DOHH2 (cell line): ENCODE data around the gene KLHDC8A.

ENCODE experiments used
- H3F3A ChIP-seq: fragments of 200-600 bp; sonication (generic), shearing (Covaris generic); 2 replicates; pipeline ENCODE4 v1.6.0; 2016; ENCODE audit warnings: antibody characterized with exemption, mild to moderate bottlenecking; ENCODE audit not compliant: control insufficient read depth, insufficient read depth
- H3K27ac ChIP-seq: fragments of 200-600 bp; sonication (generic); 2 replicates; pipeline ENCODE4 v1.5.1; 2014; ENCODE audit warnings: low read depth, mild to moderate bottlenecking, low read length, moderate library complexity
- H3K27me3 ChIP-seq: fragments of 200-600 bp; sonication (generic); 2 replicates; pipeline ENCODE4 v1.6.1; 2014; ENCODE audit warnings: mild to moderate bottlenecking, low read length, mixed read lengths; ENCODE audit not compliant: control insufficient read depth
- H3K36me3 ChIP-seq: fragments of 200-600 bp; sonication (generic); 2 replicates; pipeline ENCODE4 v1.6.1; 2014; ENCODE audit warnings: mild to moderate bottlenecking, low read length, moderate library complexity, mixed read lengths; ENCODE audit not compliant: control insufficient read depth
- H3K4me1 ChIP-seq: fragments of 200-600 bp; sonication (generic); 2 replicates; pipeline ENCODE4 v1.6.1; 2014; ENCODE audit warnings: mild to moderate bottlenecking, low read length, mixed read lengths; ENCODE audit not compliant: control insufficient read depth
- H3K4me2 ChIP-seq: fragments of 200-600 bp; sonication (generic); 2 replicates; pipeline ENCODE4 v1.6.0; 2014; ENCODE audit warnings: mild to moderate bottlenecking, low read length, moderate library complexity
- H3K4me3 ChIP-seq: fragments of 200-600 bp; sonication (generic); 2 replicates; pipeline ENCODE4 v1.5.1; 2014; ENCODE audit warnings: mild to moderate bottlenecking, low read length, mixed read lengths
- H3K79me2 ChIP-seq: fragments of 200-600 bp; sonication (generic); 2 replicates; pipeline ENCODE4 v1.6.1; 2014; ENCODE audit warnings: mild to moderate bottlenecking, low read length, mixed read lengths; ENCODE audit not compliant: control insufficient read depth
- H3K9me2 ChIP-seq: fragments of 200-600 bp; sonication (generic); replicated peaks from 2 replicates; pipeline ENCODE4 v1.6.1; 2014; ENCODE audit warnings: mild to moderate bottlenecking, low read length, mixed read lengths; ENCODE audit not compliant: control insufficient read depth
- H3K9me3 ChIP-seq: fragments of 200-600 bp; sonication (generic); 2 replicates; pipeline ENCODE4 v1.6.1; 2014; ENCODE audit warnings: antibody characterized with exemption, low read length, mixed read lengths; ENCODE audit not compliant: control insufficient read depth, insufficient read depth
- H4K20me1 ChIP-seq: fragments of 200-600 bp; sonication (generic); 2 replicates; pipeline ENCODE4 v1.6.0; 2014; ENCODE audit warnings: low read depth, mild to moderate bottlenecking, antibody characterized with exemption, low read length, moderate library complexity; ENCODE audit not compliant: control insufficient read depth, insufficient read depth
- CTCF ChIP-seq: fragments of 200-600 bp; sonication (generic); IDR thresholded peaks from one replicate; pipeline ENCODE4 v1.5.1; 2014; ENCODE audit warnings: antibody characterized with exemption, mild to moderate bottlenecking, low read depth, low read length; ENCODE audit not compliant: poor library complexity, severe bottlenecking
- EZH2phosphoT487 ChIP-seq: fragments of 200-600 bp; sonication (generic); IDR thresholded peaks from 2 replicates; pipeline ENCODE4 v1.6.1; 2017; ENCODE audit warnings: borderline replicate concordance, mild to moderate bottlenecking, antibody characterized with exemption, low read length, moderate library complexity, mixed read lengths

Gene KLHDC8A

GRCh38 chr1:205373798-205374175, 17.1 kb upstream of the KLHDC8A start:
- Histone ChIP-seq H3K4me3 (no peak overlapping the region), H3K9me3 (no peaks in the 10 kb centered on the region), H3K79me2 (no peaks in the 10 kb centered on the region), H3K4me2 (no peak overlapping the region), H3K27me3 (peaks cover 40% of the 10 kb centered on the region), H3K27ac (no peak overlapping the region), H3F3A (no peaks in the 10 kb centered on the region), H3K36me3 (no peaks in the 10 kb centered on the region), H3K9me2 (no peaks in the 10 kb centered on the region), H4K20me1 (no peaks in the 10 kb centered on the region), H3K4me1 (no peaks in the 10 kb centered on the region)
- TF ChIP-seq EZH2phosphoT487 (no peak), CTCF (no peak)

- no peak overlapping the region for H3K27ac ChIP-seq
- no peak overlapping the region for H3K4me3 ChIP-seq
- no peak overlapping the region for H3K4me2 ChIP-seq
- H4K20me1 ChIP-seq, result no peaks in the 10 kb centered on the region
- H3K9me3 ChIP-seq, result no peaks in the 10 kb centered on the region
- no peaks in the 10 kb centered on the region for H3K4me1 ChIP-seq
- TF ChIP-seq CTCF (no peak), EZH2phosphoT487 (no peak)
- H3K36me3 ChIP-seq, result no peaks in the 10 kb centered on the region
- no peaks in the 10 kb centered on the region for H3K79me2 ChIP-seq
- H3F3A ChIP-seq, result no peaks in the 10 kb centered on the region
- peaks cover 38% of the 10 kb centered on the region for H3K27me3 ChIP-seq
- no peaks in the 10 kb centered on the region for H3K9me2 ChIP-seq
Measured at GRCh38 chr1:205373022-205373797, 16.5 kb upstream of the KLHDC8A start.

GRCh38 chr1:205371871-205372660, 15.3 kb upstream of the KLHDC8A start:
- Histone ChIP-seq H3F3A (no peaks in the 10 kb centered on the region), H3K36me3 (no peaks in the 10 kb centered on the region), H3K79me2 (no peaks in the 10 kb centered on the region), H3K4me2 (no peak overlapping the region), H3K9me3 (no peaks in the 10 kb centered on the region), H4K20me1 (no peaks in the 10 kb centered on the region), H3K27ac (no peak overlapping the region), H3K4me3 (no peak overlapping the region), H3K9me2 (no peaks in the 10 kb centered on the region), H3K4me1 (no peaks in the 10 kb centered on the region), H3K27me3 (peaks cover 31% of the 10 kb centered on the region)
- TF ChIP-seq CTCF (no peak), EZH2phosphoT487 (no peak)
